Adrenal gland (tissue), 12 donors: ENCODE measurements around the gene EIF2A. TPM values are rescaled to one million over a fixed set of nuclear protein-coding genes. Genes with fewer than 3 reads are reported as not detected.

ENCODE experiments used
- DNase-seq, 7 donors: peaks; one replicate each; pipeline ENCODE4 v3.0.0-alpha.2; 2019 to 2020
- H3K27ac ChIP-seq, 5 donors: fragments of 200-600 bp; sonication (generic) in 4 of 5; 1 replicate in 3 of 5; 2 replicates in 2 of 5; pipeline versions ENCODE4 v1.5.1 to v1.8.0; 2016 to 2020; ENCODE audit warnings: mild to moderate bottlenecking in 1 of 5
- H3K27me3 ChIP-seq: fragments of 200-600 bp; 2 replicates; pipeline ENCODE4 v1.8.0; 2021
- H3K36me3 ChIP-seq, 2 donors: fragments of 200-600 bp; replicated peaks in 1 of 2; 1 replicate in 1 of 2; 2 replicates in 1 of 2; pipeline versions ENCODE4 v1.5.1 to v1.8.0; 2018 to 2022
- H3K4me1 ChIP-seq, 2 donors: fragments of 200-600 bp; replicated peaks in 1 of 2; 1 replicate in 1 of 2; 2 replicates in 1 of 2; pipeline versions ENCODE4 v1.5.1 to v1.8.0; 2018 to 2021
- H3K4me3 ChIP-seq, 4 donors: fragments of 200-600 bp; sonication (generic) in 3 of 4; one replicate each; pipeline ENCODE4 v1.5.1; 2016 to 2018
- H3K9me3 ChIP-seq, 3 donors: fragments of 200-600 bp; sonication (generic) in 1 of 3; replicated peaks in 1 of 3; 1 replicate in 2 of 3; 2 replicates in 1 of 3; pipeline versions ENCODE4 v1.5.1 to v1.8.0; 2016 to 2021
- POLR2A ChIP-seq, 2 donors: fragments of 450-650 bp; IDR thresholded peaks; one replicate each; pipeline ENCODE4 v1.6.1; 2017; ENCODE audit warnings: antibody characterized with exemption in 2 of 2, mild to moderate bottlenecking in 2 of 2, moderate library complexity in 1 of 2
- WGBS, 4 donors: extraction: QIAGEN DNeasy Blood & Tissue Kit in 2 of 4; methylation state at CpG; one replicate each; pipeline versions ENCODE4 v1.1.5 to v1.1.7; 2013 to 2017; 5-methylcytosine and 5-hydroxymethylcytosine counted together
- intact Hi-C, 2 donors: fragments of 100-400 bp; cut with DNase I; formaldehyde crosslinking; loops; one replicate each; pipeline versions ENCODE4 v1.14.1 to v1.15.0; 2022 to 2023
- polyA plus RNA-seq, 3 donors: library from polyadenylated mRNA; stranded (reverse); fragments of 200-250 nt in 2 of 3; fragments of 350-450 nt in 1 of 3; fragmentation: Illumina TruSeq in 1 of 3; extraction: RNeasy Lipid Tissue Mini Kit (QIAGEN cat#74804) in 1 of 3; gene quantifications; one replicate each; pipeline ENCODE4 v1.2.3, GENCODE V29; 2013 to 2014
- total RNA-seq, 9 donors: library from RNA; depleted of rRNA in 4 of 9; stranded (reverse); fragments of >200 nt in 4 of 9; fragments of 120-200 nt in 1 of 9; fragmentation: NEBNext Ultra II Directional in 1 of 9; extraction: Animal tissue kit (Norgen Biotek cat#: 25700) in 1 of 9; gene quantifications; one replicate each; pipeline versions ENCODE4 v1.1.0 to v1.2.4, GENCODE V29; 2013 to 2023
- TF ChIP-seq, protein P1 (sequence below), 6 experiments: fragments of 450-650 bp in 4 of 6; fragments of 200-600 bp in 2 of 6; sonication (generic) in 1 of 6; IDR thresholded peaks; 1 replicate in 5 of 6; 2 replicates in 1 of 6; pipeline versions ENCODE4 v1.5.1 to v1.8.0; 2016 to 2021; ENCODE audit warnings: antibody characterized with exemption in 6 of 6, mild to moderate bottlenecking in 2 of 6, moderate library complexity in 1 of 6
- donor health status: healthy with polysubstance abuse.
- donor health status: Bipolar disorder and iron deficiency.
- donor health status: DM: yes; HTN: yes; CAD: no.
- donor health status: DM: no; HTN: no; CAD: no.
- donor health status: DM: no; HTN: no; CAD: no.
- donor health status: DM: yes; HTN: yes; CAD: no.

EIF2A gene
- total and polyA plus RNA-seq, 12 donors = 62.3 to 178 (median 74.8) TPM

DNA sequence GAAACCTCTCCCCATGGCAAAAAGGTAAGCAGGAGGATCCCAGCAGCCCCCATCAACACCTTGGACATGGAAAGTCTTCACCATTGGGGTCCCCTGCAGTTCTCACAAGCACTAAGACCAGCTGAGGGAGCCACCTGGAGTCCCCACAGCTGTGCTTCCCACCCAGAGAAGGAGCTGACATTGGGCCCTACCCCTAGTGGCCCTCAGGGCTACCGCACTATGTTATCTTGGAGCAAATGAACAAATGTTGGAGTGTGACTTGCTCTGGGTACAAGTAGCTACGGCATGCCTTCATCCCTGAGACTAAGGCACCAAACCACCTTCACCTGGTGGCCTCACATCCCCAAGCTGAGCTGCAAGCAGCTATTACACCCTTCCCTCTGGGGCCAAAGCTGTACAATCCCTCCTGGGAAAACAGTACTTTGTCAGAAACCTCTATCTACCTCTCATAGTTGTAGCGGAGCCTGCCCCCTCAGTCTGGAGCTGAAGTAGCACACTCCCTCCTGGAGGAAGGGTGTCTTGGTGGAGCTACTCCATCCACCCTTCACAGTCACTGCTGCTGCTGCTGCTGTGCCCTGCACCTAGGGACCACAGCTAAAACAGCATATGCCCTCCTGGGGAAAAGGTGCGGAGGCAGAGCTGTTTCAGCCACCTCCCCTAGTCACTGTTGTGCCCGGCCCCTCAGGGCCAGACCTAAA lies 43.0 kb upstream of the EIF2A start:
- WGBS, 4 donors = 85 to 92% (median 86%) methylated on average over 3 to 5 of the region's 5 CpGs
- Histone ChIP-seq H3K4me1 (no peaks in the 10 kb centered on the region), H3K36me3 (no peaks in the 10 kb centered on the region), H3K9me3 (no peaks in the 10 kb centered on the region), H3K4me3 (no peak overlapping the region), H3K27me3 (no peaks in the 10 kb centered on the region), H3K27ac (no peak overlapping the region)
- DNase-seq = no peak
- TF ChIP-seq POLR2A (IDR thresholded peaks at IDR 0.05) = no peak
- TF ChIP-seq, protein P1, sequence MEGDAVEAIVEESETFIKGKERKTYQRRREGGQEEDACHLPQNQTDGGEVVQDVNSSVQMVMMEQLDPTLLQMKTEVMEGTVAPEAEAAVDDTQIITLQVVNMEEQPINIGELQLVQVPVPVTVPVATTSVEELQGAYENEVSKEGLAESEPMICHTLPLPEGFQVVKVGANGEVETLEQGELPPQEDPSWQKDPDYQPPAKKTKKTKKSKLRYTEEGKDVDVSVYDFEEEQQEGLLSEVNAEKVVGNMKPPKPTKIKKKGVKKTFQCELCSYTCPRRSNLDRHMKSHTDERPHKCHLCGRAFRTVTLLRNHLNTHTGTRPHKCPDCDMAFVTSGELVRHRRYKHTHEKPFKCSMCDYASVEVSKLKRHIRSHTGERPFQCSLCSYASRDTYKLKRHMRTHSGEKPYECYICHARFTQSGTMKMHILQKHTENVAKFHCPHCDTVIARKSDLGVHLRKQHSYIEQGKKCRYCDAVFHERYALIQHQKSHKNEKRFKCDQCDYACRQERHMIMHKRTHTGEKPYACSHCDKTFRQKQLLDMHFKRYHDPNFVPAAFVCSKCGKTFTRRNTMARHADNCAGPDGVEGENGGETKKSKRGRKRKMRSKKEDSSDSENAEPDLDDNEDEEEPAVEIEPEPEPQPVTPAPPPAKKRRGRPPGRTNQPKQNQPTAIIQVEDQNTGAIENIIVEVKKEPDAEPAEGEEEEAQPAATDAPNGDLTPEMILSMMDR (IDR thresholded peaks at IDR 0.05) = no peak
- intact Hi-C loops = no loop called here

DNA sequence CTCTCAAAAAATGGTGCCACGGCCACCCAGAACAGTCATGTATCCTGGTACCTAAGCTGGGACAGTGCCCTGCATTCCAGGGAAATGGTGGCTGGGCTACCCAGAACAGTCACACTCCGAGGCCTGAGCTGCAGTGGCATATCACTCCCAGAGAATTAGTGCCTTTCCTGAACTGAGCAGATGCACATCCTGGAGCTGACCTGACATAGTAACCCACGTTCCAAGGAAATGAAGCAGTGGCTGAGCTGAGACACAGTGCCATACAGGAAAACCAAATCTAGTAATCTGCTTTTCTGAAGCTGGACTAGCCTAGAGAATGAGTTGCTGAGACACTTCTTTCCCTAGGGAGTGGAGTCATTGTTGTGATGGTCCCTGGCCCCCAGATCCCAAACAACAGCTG lies 42.1 kb upstream of the EIF2A start:
- H3K4me3 ChIP-seq = no peak overlapping the region
- intact Hi-C loops = no loop called here
- H3K27ac ChIP-seq = no peak overlapping the region
- WGBS, 4 donors = 79 to 100% (median 82%) methylated on average over 1 to 3 of the region's 3 CpGs
- H3K36me3 ChIP-seq = no peaks in the 10 kb centered on the region
- no peaks in the 10 kb centered on the region for H3K27me3 ChIP-seq
- H3K9me3 ChIP-seq = no peaks in the 10 kb centered on the region
- TF ChIP-seq, protein P1 (IDR thresholded peaks at IDR 0.05) = no peak
- TF ChIP-seq POLR2A (IDR thresholded peaks at IDR 0.05) = no peak
- DNase-seq = no peak
- no peaks in the 10 kb centered on the region for H3K4me1 ChIP-seq

DNA sequence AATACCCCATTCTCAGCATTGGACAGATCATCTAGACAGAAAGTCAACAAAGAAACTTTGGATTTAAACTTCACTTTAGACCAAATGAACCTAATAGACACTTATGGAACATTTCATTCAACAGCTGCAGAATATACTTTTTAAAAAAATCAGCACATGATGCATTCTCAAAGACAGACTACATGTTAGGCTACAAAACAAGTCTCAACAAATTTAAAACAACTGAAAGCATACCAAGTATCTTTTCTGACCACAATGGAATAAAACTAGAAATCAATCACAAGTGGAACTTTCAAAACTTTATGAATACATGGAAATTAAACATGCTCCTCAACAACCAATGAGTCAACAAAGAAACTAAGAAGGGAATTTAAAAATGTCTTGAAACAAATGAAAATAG lies 38.2 kb upstream of the EIF2A start:
- Histone ChIP-seq H3K27ac (no peak overlapping the region), H3K4me1 (no peaks in the 10 kb centered on the region), H3K4me3 (no peak overlapping the region), H3K36me3 (no peaks in the 10 kb centered on the region), H3K27me3 (no peaks in the 10 kb centered on the region), H3K9me3 (no peaks in the 10 kb centered on the region)
- intact Hi-C loops = no loop called here
- TF ChIP-seq, protein P1 (IDR thresholded peaks at IDR 0.05) = no peak
- TF ChIP-seq POLR2A (IDR thresholded peaks at IDR 0.05) = no peak
- DNase-seq = no peak

DNA sequence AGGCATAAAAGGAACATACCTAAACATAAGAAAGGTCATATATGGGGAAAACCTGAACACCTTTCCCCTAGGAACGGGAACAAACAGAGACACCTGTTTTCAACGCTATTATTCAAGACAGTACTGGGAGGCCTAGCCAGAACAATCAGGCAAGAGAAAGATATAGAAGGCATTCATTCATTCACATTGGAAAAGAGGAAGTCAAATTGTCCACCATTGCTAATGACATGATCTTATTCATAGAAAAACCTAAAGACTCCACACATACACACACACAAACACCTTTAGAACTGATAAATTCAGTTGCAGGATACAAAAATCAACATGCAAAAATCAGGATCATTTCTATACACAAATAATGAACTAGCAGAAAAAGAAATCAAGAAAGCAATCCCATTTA lies 36.8 kb upstream of the EIF2A start:
- Histone ChIP-seq H3K27ac (no peak overlapping the region), H3K36me3 (no peaks in the 10 kb centered on the region), H3K4me1 (no peaks in the 10 kb centered on the region), H3K9me3 (no peaks in the 10 kb centered on the region), H3K27me3 (no peaks in the 10 kb centered on the region), H3K4me3 (no peak overlapping the region)
- DNase-seq = no peak
- TF ChIP-seq POLR2A (IDR thresholded peaks at IDR 0.05) = no peak
- TF ChIP-seq, protein P1 (IDR thresholded peaks at IDR 0.05) = no peak
- WGBS, 4 donors = 78 to 95% (median 90%) methylated on average over 2 of the region's 2 CpGs
- intact Hi-C loops = no loop called here
